CD4-positive, alpha-beta T cell treated with Interleukin-10 for 1 hour (primary cell): ENCODE measurements around the gene PDCD2L.

Source experiments
- DNase-seq: peaks from one replicate; pipeline ENCODE4 v3.0.0-alpha.2; 2020

PDCD2L gene

DNA sequence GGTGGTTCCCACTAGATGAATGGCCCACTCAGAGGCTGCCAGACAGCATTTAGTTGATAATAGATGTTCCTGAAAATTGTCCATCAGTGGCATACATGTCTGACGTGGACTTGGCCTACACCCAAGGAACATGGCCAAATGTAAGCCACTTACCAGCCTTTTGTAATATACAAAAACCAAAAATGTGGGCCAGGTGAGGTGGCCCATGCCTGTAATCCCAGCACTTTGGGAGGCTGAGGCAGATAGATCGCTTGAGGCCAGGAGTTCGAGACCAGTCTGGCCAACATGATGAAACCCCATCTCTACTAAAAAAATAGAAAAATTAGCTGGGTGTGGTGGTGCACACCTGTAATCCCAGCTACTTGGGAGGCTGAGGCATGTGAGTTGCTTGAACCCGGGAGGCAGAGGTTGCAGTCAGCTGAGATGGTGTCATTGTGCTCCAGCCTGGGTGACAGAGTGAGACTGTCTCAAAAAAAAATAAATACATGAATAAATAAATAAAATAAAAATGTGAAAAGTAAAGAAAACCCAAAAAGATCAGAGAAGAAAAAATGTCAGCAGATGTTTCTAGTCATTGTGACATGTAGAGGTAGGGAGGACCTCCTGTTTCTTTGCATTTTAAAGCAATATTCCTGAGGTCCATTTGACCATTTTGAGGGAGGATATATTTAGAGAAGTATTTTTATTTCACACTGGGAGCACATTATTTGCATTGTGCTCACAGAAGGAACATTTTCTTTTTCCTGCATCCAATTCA is 70.2 kb downstream of the PDCD2L start:
- DNase-seq: no peak

DNA sequence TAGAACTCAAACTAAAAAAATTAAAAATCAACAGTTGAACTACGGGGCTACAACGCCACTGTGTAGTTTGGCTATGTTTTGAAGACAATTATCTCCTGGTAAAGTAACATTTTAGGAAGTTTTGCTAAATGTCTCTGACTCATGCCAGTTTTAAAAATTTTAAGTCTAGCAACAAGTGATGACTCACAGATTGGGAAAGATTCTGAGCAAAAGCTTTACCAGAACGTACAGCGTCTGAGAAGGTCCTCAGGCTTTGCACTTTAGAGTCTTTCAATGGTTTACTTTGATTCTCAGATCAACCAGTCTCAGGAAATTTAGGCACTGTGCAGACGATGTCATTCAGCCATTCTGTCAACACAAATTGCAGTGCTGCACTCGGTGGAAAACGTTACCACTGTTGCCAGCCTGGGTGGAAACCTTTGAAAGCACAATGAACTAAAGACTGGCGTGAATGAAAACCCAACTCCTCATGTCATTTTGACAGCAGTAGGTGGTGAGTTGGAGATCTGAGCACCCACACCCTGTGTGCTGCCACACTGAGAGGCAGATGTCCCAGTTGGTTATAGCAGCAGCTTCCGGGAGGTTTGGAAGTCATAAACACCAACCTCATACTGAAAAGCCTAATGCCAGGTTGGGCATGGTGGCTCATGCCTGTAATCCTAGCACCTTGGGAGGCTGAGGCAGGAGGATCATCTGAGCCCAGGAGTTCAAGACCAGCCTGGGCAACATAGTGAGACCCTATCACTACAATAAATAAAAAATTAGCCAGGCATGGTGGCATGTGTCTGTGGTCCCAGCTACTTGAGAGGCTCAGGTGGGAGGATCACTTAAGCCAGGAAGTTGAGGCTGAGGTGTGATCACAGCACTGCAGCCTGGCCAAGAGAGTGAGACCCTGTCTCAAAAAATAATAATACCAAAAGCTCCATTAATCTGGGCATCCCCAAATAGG is 71.1 kb downstream of the PDCD2L start:
- no peak for DNase-seq
